Activated CD4-positive, alpha-beta T cell treated with anti-CD3 and anti-CD28 coated beads, Interleukin-10, Interleukin-2, amounts not matched to agents 100 ng/mL and 50 ng/mL, durations not matched to agents 16 hours and 8 hours (primary cell): ENCODE results near the gene LDLRAD4.
A peak's percentile ranks its signal among the peaks of the same experiment; 100 is the strongest.
"Not testable (repeated sequence)": the region's sequence is repeated elsewhere in the genome, so short reads cannot be mapped to it uniquely, and the experiment has no call there.

Experiments used
- DNase-seq: peaks from one replicate; pipeline ENCODE4 v3.0.0-alpha.2; 2020

Gene LDLRAD4

DNA sequence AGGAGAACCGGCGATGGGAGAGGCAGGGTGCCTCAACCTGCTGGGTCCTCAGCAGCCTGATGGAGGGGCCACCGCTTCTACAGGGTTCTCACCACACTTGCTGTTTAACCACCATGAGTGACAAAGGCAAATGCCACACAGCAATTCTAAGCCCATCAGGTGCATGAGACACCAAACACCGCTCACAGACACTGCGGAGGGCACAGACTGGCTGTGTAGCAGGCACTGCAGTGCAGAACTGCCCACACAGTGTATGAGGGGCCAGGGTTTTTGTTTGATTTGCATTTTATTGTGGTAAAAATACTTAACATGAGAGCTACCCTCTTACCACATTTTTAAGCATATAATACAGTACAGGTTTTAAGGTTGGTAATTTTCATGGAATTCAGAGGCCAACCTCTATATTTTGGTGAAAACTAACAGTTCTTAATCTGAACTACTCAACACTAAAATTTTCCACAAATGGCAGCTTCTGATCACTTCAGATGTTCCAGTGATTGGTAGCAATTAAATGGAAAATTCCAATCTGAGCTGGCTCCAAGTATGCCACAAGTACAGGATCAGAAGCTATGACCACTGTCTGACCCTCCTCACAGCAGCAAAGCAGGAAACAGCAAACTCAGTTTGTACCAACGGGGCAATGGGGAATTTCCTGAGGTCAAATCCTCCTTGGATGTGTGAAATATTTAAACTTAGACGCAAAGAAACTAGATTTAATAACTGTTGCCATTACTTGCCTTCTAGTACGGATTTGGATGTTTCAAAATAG is 440.1 kb downstream of the LDLRAD4 start:
- DNase-seq = no peak

DNA sequence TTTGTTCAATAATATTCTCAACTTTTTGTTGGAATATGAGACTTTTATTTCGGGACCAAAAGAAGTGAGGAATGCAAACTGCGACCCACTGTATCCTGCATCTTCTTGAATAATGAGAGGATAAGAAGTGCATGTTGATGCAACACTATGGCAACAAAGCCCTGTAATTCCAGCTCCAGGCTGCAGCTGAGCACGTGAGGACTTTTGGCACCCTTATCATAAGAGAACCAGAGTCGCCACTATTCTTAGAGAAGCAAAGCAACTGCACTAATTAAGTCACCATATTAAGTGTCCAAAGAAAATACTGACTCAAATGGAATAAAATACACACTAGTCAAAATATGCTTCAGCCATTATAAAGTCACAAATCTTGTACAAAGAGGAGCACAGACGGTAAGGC is 441.9 kb downstream of the LDLRAD4 start:
- DNase-seq = no peak

DNA sequence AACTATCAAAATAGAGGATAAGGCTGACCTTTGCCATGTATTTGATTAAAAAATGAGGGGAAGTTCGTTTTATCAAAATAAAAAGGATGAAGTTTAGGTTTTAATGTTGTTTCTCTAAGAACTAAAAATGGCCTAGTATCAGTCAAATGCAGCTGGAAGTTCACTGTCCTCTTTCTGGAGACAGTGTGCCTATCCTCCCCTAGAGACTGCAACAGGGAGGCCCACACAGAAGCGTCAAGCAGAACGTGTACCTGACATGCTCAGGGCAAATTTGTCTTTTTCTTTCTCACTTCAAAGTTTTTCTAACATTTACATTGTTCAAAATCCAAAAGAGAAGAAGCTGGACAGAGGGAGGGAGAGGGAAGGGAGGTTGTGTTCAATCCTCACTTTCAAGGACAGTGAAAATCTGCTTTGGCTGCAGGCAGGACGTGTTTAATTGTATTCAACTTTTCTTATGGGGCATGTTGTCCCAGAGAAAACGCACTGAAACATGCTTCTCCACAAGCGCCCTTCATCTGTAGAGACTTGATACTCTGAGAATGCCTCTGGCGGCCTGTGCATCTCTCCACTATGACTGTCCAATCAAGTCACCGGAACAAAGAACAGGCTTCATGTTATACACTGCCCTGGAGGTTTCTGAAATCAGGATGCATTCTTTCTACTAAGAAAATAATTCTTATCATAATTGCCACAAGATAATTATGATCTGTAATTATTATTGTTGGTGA is 442.7 kb downstream of the LDLRAD4 start:
- no peak for DNase-seq

DNA sequence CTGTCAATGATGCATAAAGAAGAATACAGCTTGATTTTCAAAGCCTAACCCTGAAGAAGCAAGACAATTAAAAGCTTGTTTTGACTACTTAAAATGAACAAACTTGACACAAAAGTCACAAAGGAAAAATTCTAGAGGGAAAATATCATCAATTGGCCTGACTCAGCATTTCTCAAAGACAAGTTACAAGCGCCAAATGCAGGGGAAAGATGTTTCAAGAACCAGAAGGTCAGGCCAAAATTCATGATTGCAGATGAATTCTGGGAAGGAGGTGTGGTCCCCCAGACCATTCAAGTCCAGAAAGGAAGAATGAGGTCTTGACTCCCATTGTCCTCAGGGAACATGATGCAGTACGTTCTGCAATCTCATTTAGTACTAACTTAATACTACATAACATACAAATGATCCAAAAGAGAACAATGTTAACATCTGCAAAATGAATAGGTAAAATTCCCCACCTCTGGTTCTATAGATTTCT is 443.3 kb downstream of the LDLRAD4 start:
- no peak for DNase-seq

- no peak for DNase-seq
Measured at GRCh38 chr18:13672657-13673056, 454.1 kb downstream of the LDLRAD4 start.

- no peak for DNase-seq
Measured at GRCh38 chr18:13676471-13676870, 457.9 kb downstream of the LDLRAD4 start.

GRCh38 chr18:13677350-13677749 is 458.8 kb downstream of the LDLRAD4 start:
- not testable (repeated sequence) for DNase-seq

- DNase-seq = peak; percentile 15
Measured at GRCh38 chr18:13680612-13681011, 462.1 kb downstream of the LDLRAD4 start.

DNA sequence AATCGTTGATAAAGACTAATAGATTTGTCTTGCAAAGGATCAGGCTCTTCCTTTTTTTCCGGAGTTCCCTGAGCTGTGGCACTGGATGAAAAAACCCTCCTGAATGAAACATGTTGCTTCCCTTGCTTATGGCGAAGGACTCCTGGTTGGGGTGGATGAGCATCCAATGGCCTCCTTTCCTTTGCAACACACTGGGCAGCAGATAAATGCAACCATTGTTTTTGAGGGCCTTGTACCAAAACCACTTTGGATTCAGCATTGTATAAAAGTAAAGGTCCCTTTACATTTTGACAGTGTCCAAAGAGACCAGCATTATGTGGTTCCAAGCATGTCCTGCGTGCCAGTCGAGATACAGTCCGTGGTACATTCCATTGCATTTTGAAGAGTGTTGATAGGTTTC is 463.1 kb downstream of the LDLRAD4 start:
- DNase-seq = no peak

DNA sequence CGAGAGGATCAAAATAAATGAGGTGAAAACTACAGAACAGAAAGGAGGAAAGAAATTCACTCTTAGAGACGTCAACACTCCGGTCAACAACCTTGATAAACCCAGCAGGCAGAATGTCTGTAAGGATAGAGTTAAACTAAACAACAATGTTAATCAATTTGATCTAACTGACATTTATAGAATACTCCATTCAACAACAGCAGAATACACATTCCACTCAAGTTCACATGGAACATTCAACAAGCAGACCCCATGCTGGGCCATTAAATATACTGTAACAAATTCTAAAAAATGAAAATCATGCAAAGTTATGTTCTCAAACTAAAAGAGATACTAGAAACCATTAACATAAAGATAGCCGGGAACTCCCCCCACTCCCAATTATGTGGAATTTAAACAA is 466.0 kb downstream of the LDLRAD4 start:
- DNase-seq = no peak

DNA sequence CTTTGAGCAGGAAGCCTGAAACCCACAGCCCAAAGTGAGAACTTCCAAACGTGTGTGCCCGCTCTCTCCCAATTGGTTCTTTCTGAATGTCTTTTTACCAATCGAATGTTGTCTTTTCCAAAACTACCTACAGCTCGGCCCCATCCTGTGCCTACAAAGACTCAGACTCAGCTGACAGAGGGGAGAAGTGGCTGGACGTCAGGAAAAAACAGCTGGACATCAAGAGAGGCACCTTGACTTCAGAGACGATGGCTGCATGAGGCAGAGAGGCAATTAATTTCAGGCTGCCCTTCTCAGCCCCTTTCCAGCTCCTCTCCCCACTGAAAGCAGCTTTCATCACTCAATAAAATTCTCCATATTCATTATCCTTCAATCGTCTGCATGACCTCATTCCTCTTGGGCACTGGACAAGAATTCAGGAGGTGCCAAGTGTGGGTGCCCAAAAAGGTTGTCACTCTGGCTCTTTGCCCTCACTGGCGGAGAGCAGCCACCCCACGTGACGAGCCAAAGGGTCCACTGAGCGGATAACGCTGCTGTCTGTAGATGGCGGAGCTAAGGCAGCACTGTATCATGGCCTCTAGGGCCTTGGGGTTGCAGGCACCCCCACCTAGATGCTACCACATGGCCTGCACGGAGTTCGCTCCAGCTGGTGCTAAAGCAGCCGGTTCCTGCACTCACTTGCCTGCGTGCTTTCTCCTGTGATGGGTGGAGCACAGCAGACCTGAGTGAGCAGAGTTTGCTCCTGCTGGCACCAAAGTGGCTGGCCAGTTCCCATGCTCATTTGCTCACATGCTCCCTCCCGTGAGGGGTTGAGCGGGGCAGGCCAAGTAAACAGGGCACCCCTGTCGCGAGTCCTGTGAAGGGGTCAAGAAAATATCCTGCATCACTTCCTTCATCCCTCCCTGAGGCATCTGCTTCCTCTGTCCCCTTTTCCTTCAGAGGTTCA is 469.9 kb downstream of the LDLRAD4 start:
- DNase-seq = no peak

- DNase-seq = not testable (repeated sequence)
Measured at GRCh38 chr18:13690060-13690459, 471.5 kb downstream of the LDLRAD4 start.

DNA sequence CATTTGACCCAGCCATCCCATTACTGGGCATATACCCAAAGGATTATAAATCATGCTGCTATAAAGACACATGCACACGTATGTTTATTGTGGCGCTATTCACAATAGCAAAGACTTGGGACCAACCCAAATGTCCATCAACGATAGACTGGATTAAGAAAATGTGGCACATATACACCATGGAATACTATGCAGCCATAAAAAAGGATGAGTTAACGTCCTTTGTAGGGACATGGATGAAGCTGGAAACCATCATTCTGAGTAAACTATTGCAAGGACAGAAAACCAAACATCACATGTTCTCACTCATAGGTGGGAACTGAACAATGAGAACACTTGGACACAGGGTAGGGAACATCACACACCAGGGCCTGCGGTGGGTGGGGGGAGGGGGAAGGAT is 476.8 kb downstream of the LDLRAD4 start:
- not testable (repeated sequence) for DNase-seq

DNA sequence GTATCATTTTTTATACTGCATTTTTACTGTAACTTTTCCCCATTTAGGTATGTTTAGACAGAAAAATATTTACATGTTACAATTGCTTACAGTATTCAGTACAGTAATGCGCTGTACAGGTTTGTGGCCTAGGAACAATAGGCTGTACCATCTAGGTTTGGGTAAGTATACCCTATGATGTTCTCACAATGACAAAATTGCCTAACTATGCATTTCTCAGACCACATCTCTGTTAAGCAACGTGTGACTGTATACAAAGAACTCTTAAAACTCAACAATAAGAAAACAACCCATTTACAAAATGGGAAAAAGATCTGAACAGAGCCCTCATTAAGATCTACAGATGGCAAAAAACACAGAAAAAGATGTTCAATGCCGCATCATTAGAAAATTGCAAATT is 478.4 kb downstream of the LDLRAD4 start:
- no peak for DNase-seq

DNA sequence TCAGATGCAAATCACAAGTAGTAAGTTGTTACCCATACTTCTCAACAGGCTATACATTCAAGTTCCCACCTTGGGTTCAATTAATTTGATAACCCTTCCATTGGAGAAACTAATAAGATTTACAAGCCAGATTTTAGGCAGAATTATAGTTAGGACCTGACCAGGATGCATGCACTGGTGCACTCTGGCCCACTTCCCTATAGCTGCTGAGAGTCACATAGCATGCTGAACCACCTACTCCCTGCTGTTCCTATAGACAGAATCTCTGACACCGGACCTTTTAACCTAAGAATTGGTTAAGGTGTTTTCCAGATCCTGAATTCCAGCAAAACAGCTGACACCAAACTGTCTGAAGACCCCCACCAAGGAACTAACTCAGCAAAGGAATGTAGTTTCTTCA is 481.6 kb downstream of the LDLRAD4 start:
- no peak for DNase-seq
